GM12875 (cell line): ENCODE results near the gene THY1.

Experiments used
- H3K4me3 ChIP-seq: one replicate; pipeline ENCODE4 v1.5.1; 2011; ENCODE audit warnings: low read depth, low read length, control low read depth
- TF ChIP-seq, protein P1 (sequence below): IDR thresholded peaks from 2 replicates; pipeline ENCODE4 v1.5.1; 2011; ENCODE audit warnings: low read depth, mild to moderate bottlenecking, control low read depth, inconsistent platforms, low read length, moderate library complexity, borderline replicate concordance; ENCODE audit not compliant: insufficient read depth

THY1 gene

DNA sequence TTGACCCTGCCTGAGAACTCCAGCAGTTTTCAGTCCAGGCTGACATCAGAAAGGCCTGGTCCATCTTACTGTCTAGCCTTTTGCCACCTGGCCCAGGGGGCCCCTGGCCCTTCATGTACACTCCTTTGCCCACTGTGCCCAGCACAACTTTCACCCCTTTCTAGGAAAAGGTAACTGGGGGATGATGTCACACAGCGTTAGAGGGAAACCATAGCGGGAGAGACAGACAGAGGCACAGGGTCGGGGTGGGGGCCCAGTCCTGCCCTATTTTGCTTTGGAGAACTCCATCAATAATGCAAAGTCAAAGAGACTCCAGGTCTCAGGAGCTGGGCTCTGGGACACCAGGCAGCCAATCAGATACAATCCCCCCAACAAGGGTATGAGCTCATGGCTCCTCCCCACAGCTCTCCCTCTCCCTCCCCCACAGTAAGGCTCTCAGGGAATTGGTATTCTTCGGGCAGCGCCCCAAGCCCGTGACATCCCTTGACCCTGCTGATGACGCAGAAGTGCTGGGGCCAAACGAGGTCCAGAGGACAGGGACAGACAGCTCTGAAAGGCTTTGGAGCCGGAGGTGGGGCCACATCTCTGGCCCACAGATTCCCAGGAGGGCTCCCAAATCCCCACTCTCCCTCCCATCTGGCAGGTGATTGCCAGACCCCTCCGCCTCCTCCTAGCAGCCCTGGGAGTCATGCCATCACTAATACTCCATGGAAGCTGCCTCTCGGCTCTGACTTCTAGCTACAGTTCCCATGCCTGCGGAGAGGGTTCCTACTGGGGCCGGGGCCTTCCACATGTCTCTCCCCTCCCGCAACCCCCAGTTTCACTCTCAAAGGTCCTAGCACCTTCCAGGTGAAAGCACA lies 47.4 kb downstream of the THY1 start:
- H3K4me3 ChIP-seq = no peak overlapping the region
- TF ChIP-seq, protein P1, sequence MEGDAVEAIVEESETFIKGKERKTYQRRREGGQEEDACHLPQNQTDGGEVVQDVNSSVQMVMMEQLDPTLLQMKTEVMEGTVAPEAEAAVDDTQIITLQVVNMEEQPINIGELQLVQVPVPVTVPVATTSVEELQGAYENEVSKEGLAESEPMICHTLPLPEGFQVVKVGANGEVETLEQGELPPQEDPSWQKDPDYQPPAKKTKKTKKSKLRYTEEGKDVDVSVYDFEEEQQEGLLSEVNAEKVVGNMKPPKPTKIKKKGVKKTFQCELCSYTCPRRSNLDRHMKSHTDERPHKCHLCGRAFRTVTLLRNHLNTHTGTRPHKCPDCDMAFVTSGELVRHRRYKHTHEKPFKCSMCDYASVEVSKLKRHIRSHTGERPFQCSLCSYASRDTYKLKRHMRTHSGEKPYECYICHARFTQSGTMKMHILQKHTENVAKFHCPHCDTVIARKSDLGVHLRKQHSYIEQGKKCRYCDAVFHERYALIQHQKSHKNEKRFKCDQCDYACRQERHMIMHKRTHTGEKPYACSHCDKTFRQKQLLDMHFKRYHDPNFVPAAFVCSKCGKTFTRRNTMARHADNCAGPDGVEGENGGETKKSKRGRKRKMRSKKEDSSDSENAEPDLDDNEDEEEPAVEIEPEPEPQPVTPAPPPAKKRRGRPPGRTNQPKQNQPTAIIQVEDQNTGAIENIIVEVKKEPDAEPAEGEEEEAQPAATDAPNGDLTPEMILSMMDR = no peak

- TF ChIP-seq, protein P1 = no peak
- H3K4me3 ChIP-seq = no peak overlapping the region
These were observed 48.2 kb downstream of the THY1 start for GRCh38 chr11:119374632-119375336.

- TF ChIP-seq, protein P1 = peak; percentile 82
These were observed 48.9 kb downstream of the THY1 start for GRCh38 chr11:119373921-119374631.

DNA sequence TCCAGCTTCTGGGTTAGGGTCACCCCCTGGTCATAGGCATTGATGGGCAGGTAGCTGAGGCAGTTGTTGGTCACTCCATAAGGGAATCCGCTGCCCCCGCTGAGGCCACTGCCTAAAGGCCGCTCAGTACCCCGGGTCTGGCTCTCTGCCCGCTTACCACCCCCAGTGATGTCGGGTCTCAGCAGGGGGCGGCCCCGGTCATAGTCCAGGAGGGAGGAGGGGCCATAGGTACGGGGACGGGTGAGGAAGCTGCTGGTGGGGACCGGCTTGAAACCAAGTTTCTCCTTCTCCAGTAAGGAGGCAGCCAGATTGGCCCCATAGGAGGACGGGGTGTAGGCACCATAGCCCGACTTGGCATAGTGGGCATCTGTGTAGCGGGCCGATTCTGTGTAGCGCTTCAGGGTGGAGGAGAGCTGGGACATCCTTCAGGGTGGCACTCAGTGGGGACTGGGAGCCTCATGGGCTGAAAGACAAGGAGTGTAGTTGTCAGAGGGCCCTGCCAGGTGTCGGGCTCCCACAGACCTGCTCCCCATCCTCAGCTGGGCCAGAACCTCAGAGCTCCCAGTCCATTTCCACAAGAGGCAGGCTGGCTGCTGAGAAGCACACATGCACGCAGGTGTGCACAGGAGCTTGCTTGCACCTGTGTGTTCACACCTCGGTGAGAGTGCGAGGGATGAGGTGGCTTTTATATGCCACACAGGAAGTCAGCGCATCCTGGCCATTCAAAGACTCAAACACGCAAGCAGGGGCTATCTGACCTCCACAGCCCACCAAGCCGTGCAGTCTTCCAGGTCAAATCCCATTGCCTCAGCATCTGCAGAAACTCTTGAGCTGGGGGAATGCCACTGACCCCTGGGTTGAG lies 49.7 kb downstream of the THY1 start:
- H3K4me3 ChIP-seq = no peak overlapping the region
- TF ChIP-seq, protein P1 = no peak

More at GRCh38 chr11:119373921-119374631, 48.9 kb downstream of the THY1 start:
- no peak overlapping the region for H3K4me3 ChIP-seq

DNA sequence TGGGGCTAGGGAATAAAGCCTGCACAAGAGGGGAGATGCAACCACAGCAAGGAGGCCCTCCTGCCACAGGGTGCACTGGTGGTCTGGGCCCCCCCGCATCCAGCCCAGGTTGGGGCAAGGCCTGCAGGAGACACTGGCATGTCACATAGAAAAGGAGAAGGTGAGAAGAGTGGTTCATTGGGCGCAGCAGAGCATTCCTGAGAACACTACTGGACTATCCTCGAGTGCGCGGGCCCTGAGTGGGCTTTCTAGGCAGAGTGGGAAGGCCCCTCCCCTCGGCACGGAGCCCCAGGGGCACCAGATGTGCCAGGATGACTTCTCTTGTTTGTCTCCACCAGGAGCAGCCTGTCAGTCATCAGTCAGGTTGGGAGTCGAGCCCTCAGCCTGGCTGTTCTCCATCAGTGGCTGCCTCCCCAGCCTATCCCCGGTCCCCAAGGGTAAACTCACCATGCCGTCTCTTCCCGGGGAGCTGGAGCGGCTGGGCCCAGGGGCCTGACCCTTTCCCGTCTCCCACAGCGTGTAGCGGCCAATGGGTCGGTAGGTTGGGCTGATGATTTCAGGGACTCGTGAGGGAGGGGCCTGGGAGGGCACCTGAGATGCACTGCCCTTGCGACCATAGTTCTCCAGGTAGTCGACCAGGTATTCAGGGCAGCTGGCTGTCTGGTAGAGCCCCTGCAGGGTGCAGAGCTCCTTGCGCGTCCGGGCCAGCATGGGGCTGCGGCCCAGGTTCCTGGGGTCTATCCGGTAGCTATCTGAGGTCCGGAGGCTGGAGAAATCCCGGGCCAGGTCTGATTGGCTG lies 50.5 kb downstream of the THY1 start:
- no peak overlapping the region for H3K4me3 ChIP-seq
- TF ChIP-seq, protein P1 = no peak

DNA sequence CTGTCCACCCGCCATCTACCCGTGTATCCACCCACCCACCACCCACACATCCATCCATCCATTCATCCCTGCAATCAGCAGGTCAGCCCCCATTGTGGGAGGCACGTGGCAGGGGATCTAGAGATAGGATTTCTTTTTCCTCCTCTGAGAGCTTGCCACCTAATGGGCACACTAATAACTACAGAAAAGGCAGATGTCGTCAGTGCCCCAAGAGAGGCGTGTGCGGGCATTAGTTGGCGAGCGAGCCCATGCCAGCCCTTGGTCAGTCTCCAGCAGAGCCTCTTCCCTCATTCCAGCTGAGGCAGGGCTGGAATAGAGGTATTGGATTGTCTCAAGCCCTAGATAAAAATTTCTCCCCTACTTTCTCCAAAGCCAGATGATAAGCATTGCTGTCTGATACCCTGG lies 51.2 kb downstream of the THY1 start:
- TF ChIP-seq, protein P1 = peak; percentile 24; the same call in 1 of the 2 replicates
- H3K4me3 ChIP-seq = no peak overlapping the region
